HepG2 (cell line): ENCODE data around the gene NME1. TPM values are rescaled to one million over a fixed set of nuclear protein-coding genes. Genes with fewer than 3 reads are reported as not detected.

Experiments
- CC2D1A ChIP-seq: sonication (generic); formaldehyde crosslinking; IDR thresholded peaks from 2 replicates; pipeline ENCODE4 v1.8.1; 2023; ENCODE audit warnings: mild to moderate bottlenecking, missing genetic modification reagents
- EEA1 ChIP-seq: sonication (generic); formaldehyde crosslinking; IDR thresholded peaks from 2 replicates; pipeline ENCODE4 v1.5.1; 2020; ENCODE audit warnings: mild to moderate bottlenecking, missing genetic modification reagents, borderline replicate concordance
- GZF1 ChIP-seq: sonication (generic); formaldehyde crosslinking; IDR thresholded peaks from 2 replicates; pipeline ENCODE4 v1.5.1; 2020; ENCODE audit warnings: mild to moderate bottlenecking, missing genetic modification reagents
- HIVEP1 ChIP-seq: sonication (generic); formaldehyde crosslinking; IDR thresholded peaks from 2 replicates; pipeline ENCODE4 v1.4.0; 2020; ENCODE audit warnings: mild to moderate bottlenecking, missing genetic modification reagents
- IRF2 ChIP-seq: IDR thresholded peaks from 2 replicates; pipeline ENCODE4 v1.6.1; 2018; ENCODE audit warnings: missing genetic modification reagents, missing compliant biosample characterization
- ISL2 ChIP-seq: sonication (generic); formaldehyde crosslinking; IDR thresholded peaks from 2 replicates; pipeline ENCODE4 v1.5.0; 2020; ENCODE audit warnings: missing genetic modification reagents
- KDM3A ChIP-seq: IDR thresholded peaks from 2 replicates; pipeline ENCODE4 v1.6.1; 2018; ENCODE audit warnings: low read depth, missing compliant biosample characterization
- LCORL ChIP-seq, 2 experiments: fragments of 450-650 bp in 1 of 2; sonication (generic) in 1 of 2; formaldehyde crosslinking in 1 of 2; IDR thresholded peaks; 2 replicates each; pipeline versions ENCODE4 v1.5.0 to v1.6.1; 2017 to 2020; ENCODE audit warnings: antibody characterized with exemption in 1 of 2, missing genetic modification reagents in 1 of 2
- ONECUT2 ChIP-seq: sonication (generic); formaldehyde crosslinking; IDR thresholded peaks from 2 replicates; pipeline ENCODE4 v1.4.0; 2020; ENCODE audit warnings: missing genetic modification reagents
- RNF219 ChIP-seq: sonication (generic); formaldehyde crosslinking; IDR thresholded peaks from 2 replicates; pipeline ENCODE4 v1.5.0; 2020; ENCODE audit warnings: mild to moderate bottlenecking, missing genetic modification reagents
- SIN3A ChIP-seq: IDR thresholded peaks from 2 replicates; pipeline ENCODE4 v1.6.1; 2011; ENCODE audit warnings: low read depth, mild to moderate bottlenecking, control low read depth, low read length, borderline replicate concordance
- SP140L ChIP-seq: sonication (generic); formaldehyde crosslinking; IDR thresholded peaks from 2 replicates; pipeline ENCODE4 v1.4.0; 2020; ENCODE audit warnings: missing genetic modification reagents, borderline replicate concordance
- SRSF9 ChIP-seq: fragments of 200-400 bp; formaldehyde crosslinking; IDR thresholded peaks from 2 replicates; pipeline ENCODE4 v1.6.1; 2018; ENCODE audit warnings: borderline replicate concordance, mild to moderate bottlenecking, low read depth, low read length; ENCODE audit not compliant: insufficient read depth, poor library complexity, severe bottlenecking
- ZBTB21 ChIP-seq: sonication (generic); formaldehyde crosslinking; IDR thresholded peaks from 2 replicates; pipeline ENCODE4 v1.4.0; 2020; ENCODE audit warnings: missing genetic modification reagents
- ZBTB33 ChIP-seq: sonication (generic); formaldehyde crosslinking; IDR thresholded peaks from 2 replicates; pipeline ENCODE4 v1.4.0; 2020; ENCODE audit warnings: missing genetic modification reagents
- ZNF101 ChIP-seq: sonication (generic); formaldehyde crosslinking; IDR thresholded peaks from 2 replicates; pipeline ENCODE4 v1.4.0; 2020; ENCODE audit warnings: mild to moderate bottlenecking, low read depth, missing genetic modification reagents, borderline replicate concordance
- ZNF20 ChIP-seq: sonication (generic); formaldehyde crosslinking; IDR thresholded peaks from 2 replicates; pipeline ENCODE4 v1.4.0; 2020; ENCODE audit warnings: mild to moderate bottlenecking, moderate library complexity, missing genetic modification reagents
- ZNF282 ChIP-seq: fragments of 450-650 bp; IDR thresholded peaks from 2 replicates; pipeline ENCODE4 v1.6.1; 2018; ENCODE audit not compliant: partially characterized antibody
- ZNF33A ChIP-seq: sonication (generic); formaldehyde crosslinking; IDR thresholded peaks from 2 replicates; pipeline ENCODE4 v1.5.1; 2020; ENCODE audit warnings: missing genetic modification reagents, mild to moderate bottlenecking, moderate library complexity, borderline replicate concordance
- ZNF34 ChIP-seq: sonication (generic); formaldehyde crosslinking; IDR thresholded peaks from 2 replicates; pipeline ENCODE4 v1.4.0; 2020; ENCODE audit warnings: mild to moderate bottlenecking, missing genetic modification reagents, borderline replicate concordance
- ZNF468 ChIP-seq: sonication (generic); formaldehyde crosslinking; IDR thresholded peaks from 2 replicates; pipeline ENCODE4 v1.8.0; 2022; ENCODE audit warnings: mild to moderate bottlenecking, moderate library complexity, missing genetic modification reagents
- ZNF569 ChIP-seq: sonication (generic); formaldehyde crosslinking; IDR thresholded peaks from 2 replicates; pipeline ENCODE4 v1.5.0; 2020; ENCODE audit warnings: mild to moderate bottlenecking, missing genetic modification reagents, moderate library complexity, borderline replicate concordance
- ZNF678 ChIP-seq: sonication (generic); formaldehyde crosslinking; IDR thresholded peaks from 2 replicates; pipeline ENCODE4 v1.4.0; 2020; ENCODE audit warnings: mild to moderate bottlenecking, missing genetic modification reagents
- ZNF781 ChIP-seq: sonication (generic); formaldehyde crosslinking; IDR thresholded peaks from 2 replicates; pipeline ENCODE4 v1.5.1; 2020; ENCODE audit warnings: borderline replicate concordance, mild to moderate bottlenecking, missing genetic modification reagents; ENCODE audit errors: not compliant biosample characterization
- ZNF850 ChIP-seq: sonication (generic); formaldehyde crosslinking; conservative IDR thresholded peaks from 2 replicates; pipeline ENCODE4 v1.9.0; 2021; ENCODE audit warnings: mild to moderate bottlenecking, missing genetic modification reagents
- polyA plus RNA-seq, 8 experiments: library from polyadenylated mRNA; depleted of rRNA in 3 of 8; stranded (reverse) in 7 of 8; unstranded in 1 of 8; fragments of >200 nt; fragmentation: Illumina TruSeq in 4 of 8; extraction: Trizol in 4 of 8; gene quantifications; 2 replicates each; pipeline versions ENCODE4 v1.2.1 to v1.2.3, GENCODE V29; 2011 to 2016; ENCODE audit warnings: low read depth in 4 of 8, missing spikeins in 1 of 8, mixed read lengths in 1 of 8; ENCODE audit not compliant: insufficient read depth in 1 of 8
- total RNA-seq, 5 experiments: library from RNA; depleted of rRNA; stranded (reverse); fragments of >200 nt; fragmentation: Illumina TruSeq; extraction: Trizol; gene quantifications; 2 replicates each; pipeline ENCODE4 v1.2.3, GENCODE V29; 2016; ENCODE audit warnings: low read depth in 1 of 5
- TF ChIP-seq, protein P1 (sequence below): IDR thresholded peaks from 2 replicates; pipeline ENCODE4 v1.6.1; 2012; ENCODE audit warnings: inconsistent platforms

Gene NME1
- total and polyA plus RNA-seq, 2 of the 13 experiments (the other 11 are each of a cell fraction or from before 2014, with no cell fraction given) = 295 to 516 TPM

- TF ChIP-seq RNF219 (CRISPR knock-in tag) = peak; percentile 82; the same call in 1 of the 2 replicates
- TF ChIP-seq ZNF678 = peak; percentile 94
- TF ChIP-seq ZBTB21 (CRISPR knock-in tag) = peak; percentile 58
- TF ChIP-seq ZNF101 (CRISPR knock-in tag) = peak; percentile 97; the same call in 1 of the 2 replicates
- TF ChIP-seq ZNF282 = no peak
- TF ChIP-seq EEA1 (CRISPR knock-in tag) = peak; percentile 97; the same call in 1 of the 2 replicates
- peak; percentile 95 for TF ChIP-seq ISL2 (CRISPR knock-in tag)
- TF ChIP-seq ZNF781 = peak; percentile 97
- no peak for TF ChIP-seq GZF1 (CRISPR knock-in tag)
- TF ChIP-seq ZNF569 (CRISPR knock-in tag) = peak; percentile 76; the same call in 1 of the 2 replicates
- peak; percentile 95 for TF ChIP-seq HIVEP1 (CRISPR knock-in tag)
- TF ChIP-seq ONECUT2 = peak; percentile 72
- TF ChIP-seq ZNF34 = peak; percentile 100
- peak; percentile 98 for TF ChIP-seq SP140L (CRISPR knock-in tag)
- no peak for TF ChIP-seq ZNF468 (CRISPR knock-in tag)
- peak; percentile 100 for TF ChIP-seq SIN3A
- TF ChIP-seq, protein P1, sequence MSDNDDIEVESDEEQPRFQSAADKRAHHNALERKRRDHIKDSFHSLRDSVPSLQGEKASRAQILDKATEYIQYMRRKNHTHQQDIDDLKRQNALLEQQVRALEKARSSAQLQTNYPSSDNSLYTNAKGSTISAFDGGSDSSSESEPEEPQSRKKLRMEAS = peak; percentile 100
- no peak for TF ChIP-seq ZNF20 (CRISPR knock-in tag)
- 0 out of 2 replicates have a peak, but pooled peaks have one; percentile 11 for TF ChIP-seq LCORL (IDR thresholded peaks at IDR 0.05)
- peak; percentile 95 for TF ChIP-seq LCORL (CRISPR knock-in tag; IDR thresholded peaks at IDR 0.05)
- TF ChIP-seq ZBTB33 (CRISPR knock-in tag) = peak; percentile 90
- TF ChIP-seq KDM3A (CRISPR knock-in tag) = peak; percentile 100
- peak; percentile 99 for TF ChIP-seq ZNF33A (CRISPR knock-in tag)
- TF ChIP-seq ZNF850 (CRISPR knock-in tag) = 0 out of 2 replicates have a peak, but pooled peaks have one; percentile 72
- TF ChIP-seq IRF2 = peak; percentile 99
- TF ChIP-seq CC2D1A = peak; percentile 95
- no peak for TF ChIP-seq SRSF9
These were observed at the start of gene NME1 (continued) for GRCh38 chr17:51153210-51154072.
